ENCODE measurements around the gene F2RL3. TPM values are rescaled to one million over a fixed set of nuclear protein-coding genes. Genes with fewer than 3 reads are reported as not detected.

F2RL3 gene
- total and polyA plus RNA-seq, 9 of the 15 experiments (the other 6 are each of a cell fraction or from before 2014, with no cell fraction given): 1.4 to 27.6 (median 11.9) TPM

GRCh38 chr19:16887353-16888265 lies 1.2 kb upstream of the F2RL3 start:
- DNase-seq (ENCODE audit: extremely low read depth in 1 of 4, low spot score in 3 of 4) (peak; percentile 61 to 92 (median 78)), FAIRE-seq (peak; percentile 95), ATAC-seq (peak; percentile 69)
- intact Hi-C loops (cut with micrococcal nuclease): no loop called here
- peak overlapping the region; percentile 100 for H3K27ac ChIP-seq (ENCODE audit: extremely low read depth, low read depth, low read length)
- H3K79me2 ChIP-seq (ENCODE audit: control insufficient read depth, insufficient read depth, low read length): peaks cover 42% of the 10 kb centered on the region
- WGBS (ENCODE audit: insufficient coverage, low coverage, missing lambda C conversion rate): 12% methylated on average over 11 of the region's 17 CpGs
- peaks cover 43 to 62% of the 10 kb centered on the region in 2 experiments for H3K4me1 ChIP-seq (replicated peaks in 1 of 2; ENCODE audit: control insufficient read depth in 2 of 2, insufficient read depth in 2 of 2, low read length in 2 of 2)
- H3K9ac ChIP-seq (ENCODE audit: insufficient read depth in 1 of 2, low read depth in 2 of 2, low read length in 2 of 2): peak overlapping the region; percentile 91 to 98
- peaks cover 5% of the 10 kb centered on the region for H3K9me3 ChIP-seq (replicated peaks; ENCODE audit: control insufficient read depth, insufficient read depth, low read depth, low read length)
- H3K4me3 ChIP-seq: peak overlapping the region; percentile 12
- H2AFZ ChIP-seq (ENCODE audit: low read depth, low read length): peak overlapping the region; percentile 58
- H3K27me3 ChIP-seq (ENCODE audit: control insufficient read depth in 2 of 2, insufficient read depth in 2 of 2, low read length in 2 of 2): no peaks in the 10 kb centered on the region
- in situ Hi-C loops (cut with MboI): no loop called here
- H4K20me1 ChIP-seq (replicated peaks; ENCODE audit: control insufficient read depth, insufficient read depth, low read length): no peaks in the 10 kb centered on the region
- H3K9me1 ChIP-seq (ENCODE audit: control insufficient read depth, insufficient read depth, low read length): no peaks in the 10 kb centered on the region
- H3K4me2 ChIP-seq (ENCODE audit: insufficient read depth, low read length): peak overlapping the region; percentile 70
- CTCF ChIA-PET (ENCODE audit: low intra/inter-chr PET ratio): no interaction called here
- BruUV-seq (replicated peaks): TSS peak; percentile 36
- POLR2A ChIA-PET: interaction anchor here (0.9 to 1.5 kb wide), 2 partner anchors 9 to 38 kb away, joined by 3 to 5 read pairs; no protein-coding TSS in a partner anchor
- H3K36me3 ChIP-seq (ENCODE audit: control insufficient read depth, insufficient read depth, low read length): peaks cover 23% of the 10 kb centered on the region; the same call in 2 of the 3 replicates
- TF ChIP-seq ZNF583 (CRISPR knock-in tag; IDR thresholded peaks at IDR 0.05) (no peak; the same call in 1 of the 2 replicates), GTF2B (IDR thresholded peaks at IDR 0.05; ENCODE audit: extremely low read depth, insufficient read length) (no peak), LCOR (CRISPR knock-in tag; IDR thresholded peaks at IDR 0.05) (no peak), SRSF7 (optimal IDR thresholded peaks at IDR 0.05; ENCODE audit: low read depth, low read length) (no peak), TARDBP (IDR thresholded peaks at IDR 0.05) (no peak), ZNF511 (CRISPR knock-in tag; IDR thresholded peaks at IDR 0.05) (0 out of 2 replicates have a peak, but pooled peaks have one; percentile 41), ZNF764 (CRISPR knock-in tag; IDR thresholded peaks at IDR 0.05; ENCODE audit: low read depth) (no peak), BACH1 (tag; IDR thresholded peaks at IDR 0.05) (0 out of 2 replicates have a peak, but pooled peaks have one; percentile 17), ZFP36 (IDR thresholded peaks at IDR 0.05; ENCODE audit: low read depth, low read length, partially characterized antibody) (no peak), ZSCAN29 (IDR thresholded peaks at IDR 0.05) (no peak), TCFL5 (CRISPR knock-in tag; conservative IDR thresholded peaks at IDR 0.05) (no peak), STAT5B (CRISPR knock-in tag; IDR thresholded peaks at IDR 0.05) (no peak), ZNF696 (CRISPR knock-in tag; conservative IDR thresholded peaks at IDR 0.05) (no peak), ZNF717 (CRISPR knock-in tag; IDR thresholded peaks at IDR 0.05) (no peak), CAMTA2 (CRISPR knock-in tag; conservative IDR thresholded peaks at IDR 0.05) (no peak), PRDM10 (IDR thresholded peaks at IDR 0.05; ENCODE audit: partially characterized antibody) (peak; percentile 93), ZEB2 (IDR thresholded peaks at IDR 0.05) (no peak)
